Keratinocyte (primary cell): Measurements from ENCODE around the gene TADA3. TPM values are rescaled to one million over a fixed set of nuclear protein-coding genes. Genes with fewer than 3 reads are reported as not detected.
A peak's percentile ranks its signal among the peaks of the same experiment; 100 is the strongest.

Experiments
- DNase-seq: peaks from one replicate; pipeline ENCODE4 v3.0.0-alpha.2; 2011; ENCODE audit warnings: low read depth, missing footprints, low spot score
- FAIRE-seq: peaks from 2 replicates; lab custom pipeline; 2011; peaks lifted over from hg19 to GRCh38; lab: Jason Lieb, UNC
- H2AFZ ChIP-seq: 2 replicates; pipeline ENCODE4 v1.6.0; 2012; ENCODE audit warnings: low read length, control low read depth, inconsistent platforms; ENCODE audit not compliant: control insufficient read depth
- H3K27ac ChIP-seq: 2 replicates; pipeline ENCODE4 v1.5.1; 2011; ENCODE audit warnings: low read length; ENCODE audit not compliant: control insufficient read depth, insufficient read depth
- H3K27me3 ChIP-seq: 3 replicates; pipeline ENCODE4 v1.6.0; 2011; ENCODE audit warnings: low read length; ENCODE audit not compliant: control insufficient read depth, insufficient read depth; ENCODE audit errors: extremely low read depth
- H3K36me3 ChIP-seq, 2 experiments: 2 replicates in 1 of 2; 3 replicates in 1 of 2; pipeline ENCODE4 v1.5.1; 2011; ENCODE audit warnings: low read length in 2 of 2, mild to moderate bottlenecking in 1 of 2; ENCODE audit not compliant: control insufficient read depth in 2 of 2, insufficient read depth in 2 of 2; ENCODE audit errors: extremely low read depth in 1 of 2
- H3K4me1 ChIP-seq: 3 replicates; pipeline ENCODE4 v1.5.1; 2011; ENCODE audit warnings: low read length; ENCODE audit not compliant: control insufficient read depth, insufficient read depth; ENCODE audit errors: extremely low read depth
- H3K4me2 ChIP-seq: 3 replicates; pipeline ENCODE4 v1.6.0; 2011; ENCODE audit warnings: low read depth, low read length; ENCODE audit not compliant: control insufficient read depth, insufficient read depth; ENCODE audit errors: extremely low read depth
- H3K4me3 ChIP-seq, 3 experiments: fragments of 200-600 bp in 1 of 3; sonication (generic) in 1 of 3; 2 replicates in 2 of 3; 3 replicates in 1 of 3; pipeline ENCODE4 v1.5.1; 2011 to 2016; ENCODE audit warnings: low read length in 3 of 3, mild to moderate bottlenecking in 3 of 3, control low read depth in 2 of 3, inconsistent platforms in 1 of 3, low read depth in 1 of 3, mixed read lengths in 1 of 3, mixed run types in 1 of 3, moderate library complexity in 1 of 3; ENCODE audit not compliant: control insufficient read depth in 2 of 3, insufficient read depth in 2 of 3; ENCODE audit errors: extremely low read depth in 1 of 3
- H3K79me2 ChIP-seq: 2 replicates; pipeline ENCODE4 v1.6.0; 2012; ENCODE audit warnings: low read length; ENCODE audit not compliant: control insufficient read depth, insufficient read depth
- H3K9ac ChIP-seq: 3 replicates; pipeline ENCODE4 v1.6.0; 2011; ENCODE audit warnings: low read length; ENCODE audit not compliant: control insufficient read depth, insufficient read depth; ENCODE audit errors: extremely low read depth
- H3K9me1 ChIP-seq: 3 replicates; pipeline ENCODE4 v1.6.0; 2011; ENCODE audit warnings: low read length; ENCODE audit not compliant: control insufficient read depth, insufficient read depth; ENCODE audit errors: extremely low read depth
- H3K9me3 ChIP-seq: 2 replicates; pipeline ENCODE4 v1.5.1; 2012; ENCODE audit warnings: low read depth, low read length; ENCODE audit not compliant: control insufficient read depth
- H4K20me1 ChIP-seq: 3 replicates; pipeline ENCODE4 v1.6.0; 2011; ENCODE audit warnings: low read length; ENCODE audit not compliant: control insufficient read depth, insufficient read depth; ENCODE audit errors: extremely low read depth
- CTCF ChIP-seq, 3 experiments: IDR thresholded peaks in 1 of 3; conservative IDR thresholded peaks in 1 of 3; optimal IDR thresholded peaks in 1 of 3; 2 replicates in 2 of 3; 3 replicates in 1 of 3; pipeline versions ENCODE3 to v1.5.1; 2011; ENCODE audit warnings: low read length in 3 of 3, mild to moderate bottlenecking in 3 of 3, moderate library complexity in 2 of 3, control low read depth in 1 of 3, inconsistent platforms in 1 of 3; ENCODE audit not compliant: insufficient read depth in 2 of 3; ENCODE audit errors: extremely low read depth in 1 of 3
- EZH2 ChIP-seq: IDR thresholded peaks from one replicate; pipeline ENCODE4 v1.6.1; 2012; ENCODE audit warnings: inconsistent platforms, mild to moderate bottlenecking, low read length, moderate library complexity
- dilution Hi-C: fragments of 300-500 bp; cut with MboI; formaldehyde crosslinking; loops from one replicate; pipeline ENCODE4 v1.7.0; 2020; ENCODE audit warnings: low sequenced_read_pairs; ENCODE audit not compliant: extremely low pct_ligation_motif_present
- polyA plus RNA-seq, 5 experiments: library from polyadenylated mRNA; depleted of rRNA in 3 of 5; stranded (reverse) in 3 of 5; stranded (forward) in 1 of 5; unstranded in 1 of 5; fragments of >200 nt; gene quantifications; 1 replicate in 1 of 5; 2 replicates in 3 of 5; 3 replicates in 1 of 5; pipeline versions ENCODE4 v1.2.1 to v1.2.3, GENCODE V29; 2011 to 2012; ENCODE audit warnings: missing spikeins in 2 of 5, low read depth in 1 of 5, low replicate concordance in 1 of 5

Gene TADA3
- polyA plus RNA-seq, 1 donor (not counting 4 experiments of a cell fraction or from before 2014, with no cell fraction given) = 29.6 TPM

GRCh38 chr3:9809615-9810432 is 17.6 kb upstream of the TADA3 start, which contains the start of gene TTLL3:
TTLL3 (plus strand) TSS chr3:9810262; CDS start chr3:9810662, 400 bp downstream.
- peaks cover 7% of the 10 kb centered on the region for H3K4me1 ChIP-seq
- H3K9ac ChIP-seq = peak within 1 kb of the TSS; percentile 55
- no peaks in the 10 kb centered on the region for H3K79me2 ChIP-seq
- H3K9me1 ChIP-seq = no peaks in the 10 kb centered on the region
- peak within 1 kb of the TSS; percentile 42 to 63 (median 60) for H3K4me3 ChIP-seq
- peak within 1 kb of the TSS; percentile 90 for H3K4me2 ChIP-seq
- H3K9me3 ChIP-seq = no peaks in the 10 kb centered on the region
- TF ChIP-seq CTCF (optimal IDR thresholded peaks at IDR 0.05 in 1 of 3, IDR thresholded peaks at IDR 0.05 in 1 of 3, conservative IDR thresholded peaks at IDR 0.05 in 1 of 3; ENCODE audit: extremely low read depth in 1 of 3, insufficient read depth in 2 of 3, low read length in 3 of 3) = no peak
- TF ChIP-seq EZH2 = no peak
- DNase-seq = no peak
- H3K27ac ChIP-seq = peak within 1 kb of the TSS; percentile 53
- dilution Hi-C loops = no loop called here
- FAIRE-seq = no peak
- no peaks in the 10 kb centered on the region for H3K27me3 ChIP-seq
- H3K36me3 ChIP-seq = peaks cover 10 to 16% of the 10 kb centered on the region in 2 experiments
- H4K20me1 ChIP-seq = no peaks in the 10 kb centered on the region
- peak within 1 kb of the TSS; percentile 45 for H2AFZ ChIP-seq

- Histone ChIP-seq H3K27ac (peak overlapping the region; percentile 53), H3K4me2 (peak overlapping the region; percentile 90), H3K27me3 (no peaks in the 10 kb centered on the region), H3K9me1 (no peaks in the 10 kb centered on the region), H4K20me1 (no peaks in the 10 kb centered on the region), H3K36me3 (peaks cover 10 to 21% of the 10 kb centered on the region in 2 experiments), H3K9ac (peak overlapping the region; percentile 55), H3K4me1 (peaks cover 7% of the 10 kb centered on the region), H3K4me3 (no peak overlapping the region), H3K79me2 (no peaks in the 10 kb centered on the region), H3K9me3 (no peaks in the 10 kb centered on the region), H2AFZ (peak overlapping the region; percentile 45)
- no peak for FAIRE-seq
- dilution Hi-C loops = no loop called here
- DNase-seq = no peak
- no peak for TF ChIP-seq EZH2
- TF ChIP-seq CTCF (optimal IDR thresholded peaks at IDR 0.05 in 1 of 3, IDR thresholded peaks at IDR 0.05 in 1 of 3, conservative IDR thresholded peaks at IDR 0.05 in 1 of 3; ENCODE audit: extremely low read depth in 1 of 3, insufficient read depth in 2 of 3, low read length in 3 of 3) = no peak
These were observed 17.0 kb upstream of the TADA3 start for GRCh38 chr3:9809239-9809614.
